Esophagus mucosa (tissue), 1 donor: ENCODE measurements around the gene PLAGL1. TPM values are rescaled to one million over a fixed set of nuclear protein-coding genes. Genes with fewer than 3 reads are reported as not detected.
"Not testable (repeated sequence)": the region's sequence is repeated elsewhere in the genome, so short reads cannot be mapped to it uniquely, and the experiment has no call there.

Experiments used
- ATAC-seq: fragments of 200-7000 bp; cut with Tn5 transposase; one replicate; pipeline ENCODE4 v1.9.1; 2020
- total RNA-seq: library from RNA; stranded (reverse); gene quantifications from one replicate; pipeline ENCODE4 v1.2.4, GENCODE V29; 2023
- donor health status: DM: yes; HTN: yes; CAD: no.

PLAGL1 gene
- total RNA-seq, 1 donor from 2014 or later: 17.9 TPM

DNA sequence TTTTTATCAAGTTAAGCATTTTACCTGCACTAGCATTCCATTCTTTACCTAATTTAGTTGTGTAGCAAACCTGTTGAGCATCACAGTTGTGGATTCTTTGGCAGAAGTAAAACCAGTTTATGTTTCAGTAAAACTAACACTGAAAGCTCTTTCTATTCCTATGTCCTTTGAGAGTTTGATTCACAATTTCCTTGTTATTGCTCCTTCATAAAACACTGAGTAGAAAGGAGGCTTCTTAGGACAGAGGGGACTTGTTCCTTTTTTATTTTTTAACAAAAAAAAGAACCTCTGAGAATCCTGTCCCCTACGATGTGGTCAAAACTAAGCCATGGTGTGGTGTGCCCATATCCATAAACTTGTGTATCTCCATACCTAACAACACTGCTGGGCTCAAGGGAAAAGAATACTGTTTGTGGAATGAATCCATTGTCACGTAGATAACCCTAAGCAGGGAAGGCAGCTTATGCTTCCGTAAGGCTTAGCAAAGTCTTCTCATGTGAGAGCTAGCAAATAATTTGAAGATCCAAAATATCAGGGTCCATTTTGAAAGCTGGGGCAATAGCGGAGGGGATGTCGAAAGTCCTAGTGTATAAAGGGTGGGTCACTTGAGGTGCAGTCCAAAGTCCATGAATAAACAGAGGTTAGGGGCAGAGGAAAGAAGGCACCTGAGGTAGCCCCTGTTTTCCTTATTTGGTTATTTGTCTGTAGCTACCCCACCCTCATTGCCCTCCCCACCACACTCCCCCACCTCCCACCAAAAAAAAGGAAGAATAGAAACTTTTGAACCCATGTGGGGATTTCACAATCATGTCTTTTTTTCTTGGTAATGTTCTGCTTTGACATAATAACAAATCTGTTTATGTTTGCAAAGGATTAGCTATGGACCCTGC is 71.0 kb downstream of the PLAGL1 start:
- ATAC-seq: no peak

DNA sequence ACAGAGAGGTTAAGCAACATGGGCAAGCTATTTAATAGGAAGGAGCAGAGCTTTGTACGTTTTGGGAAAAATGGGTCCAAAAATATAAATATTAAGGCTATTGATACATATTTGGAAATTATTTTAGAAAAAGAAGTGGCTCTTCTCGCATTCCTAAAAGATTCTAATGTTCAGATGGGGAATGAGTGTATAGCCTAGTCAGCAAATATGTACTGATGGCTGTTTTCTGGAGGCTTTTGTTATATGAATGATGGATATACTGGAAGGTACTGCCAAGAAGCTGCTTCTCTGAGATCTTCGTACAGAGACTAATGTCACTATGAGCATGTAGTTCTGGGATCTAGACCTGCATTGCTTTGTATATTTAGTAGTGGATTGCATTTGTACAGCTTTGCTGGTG is 71.7 kb downstream of the PLAGL1 start:
- no peak for ATAC-seq

DNA sequence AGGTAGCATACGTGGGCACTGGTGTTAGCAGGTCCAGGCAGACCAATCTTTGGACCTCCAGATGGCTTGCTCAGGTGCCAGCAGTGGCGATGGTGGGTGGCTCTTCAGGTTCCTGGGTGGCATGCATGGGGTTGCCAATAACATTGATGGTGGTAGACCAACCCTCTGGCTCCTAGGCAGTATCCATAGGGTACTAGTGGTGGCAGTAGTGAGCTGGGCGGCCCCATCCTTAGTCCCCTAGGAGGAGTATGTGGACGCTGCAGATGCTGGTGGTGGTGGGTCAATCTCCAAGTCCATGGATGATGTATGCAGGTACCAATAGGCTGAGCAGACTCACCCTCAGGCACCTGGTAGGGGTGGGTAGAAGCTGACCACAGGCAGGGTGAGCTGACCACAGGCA is 73.2 kb downstream of the PLAGL1 start:
- ATAC-seq: no peak

DNA sequence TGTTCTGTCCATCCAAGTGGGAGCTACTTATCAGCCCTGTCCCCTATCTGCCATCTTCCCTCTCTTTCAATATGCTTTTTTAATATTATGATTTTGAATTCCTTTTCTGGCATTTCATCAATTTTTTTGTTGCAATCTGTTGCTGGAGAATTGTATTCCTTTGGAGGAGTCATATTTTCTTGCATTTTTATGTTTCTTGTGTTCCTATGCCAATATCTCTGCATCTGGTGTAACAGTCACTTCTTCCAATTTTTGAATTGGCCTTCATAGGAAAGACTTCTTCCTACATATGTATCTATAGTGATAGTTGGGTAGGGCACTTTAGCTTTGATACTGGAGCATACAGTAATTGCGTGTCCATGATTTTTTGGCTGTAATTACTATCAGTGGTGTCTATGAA is 73.7 kb downstream of the PLAGL1 start:
- no peak for ATAC-seq

DNA sequence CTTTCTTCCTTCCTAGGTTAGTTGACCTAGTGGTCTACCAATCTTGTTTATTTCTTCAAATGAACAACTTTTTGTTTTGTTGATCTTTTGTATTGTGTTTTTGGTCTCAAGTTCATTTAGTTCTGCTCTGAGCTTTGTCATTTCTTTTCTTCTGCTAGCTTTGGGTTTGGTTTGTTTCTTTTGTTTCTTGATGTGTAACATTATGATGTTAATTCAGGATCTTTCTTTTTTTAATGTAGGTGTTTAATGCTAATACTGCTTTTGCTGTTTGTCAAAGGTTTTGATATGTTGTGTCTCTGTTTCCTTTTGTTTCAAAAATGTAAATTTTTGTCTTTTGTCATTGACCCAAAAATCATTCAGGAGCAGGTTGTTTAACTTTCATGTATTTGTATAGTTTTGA is 78.1 kb downstream of the PLAGL1 start:
- ATAC-seq: no peak

DNA sequence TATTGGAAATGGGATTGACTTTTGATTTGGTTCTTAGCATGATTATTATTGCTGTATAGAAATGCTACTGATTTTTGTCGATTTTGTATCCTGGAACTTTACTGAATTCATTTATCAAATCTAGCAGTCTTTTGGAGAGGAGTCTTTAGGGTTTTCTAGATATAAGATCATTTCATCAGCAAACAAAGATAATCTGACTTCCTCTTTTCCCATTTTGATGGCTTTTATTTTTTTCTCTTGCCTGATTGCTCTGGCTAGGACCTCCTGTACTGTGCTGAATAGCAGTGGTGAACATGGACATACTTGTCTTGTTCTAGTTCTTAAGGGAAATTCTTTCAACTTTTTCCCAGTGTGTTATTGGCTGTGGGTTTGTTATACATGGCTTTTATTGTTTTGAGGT is 79.2 kb downstream of the PLAGL1 start:
- ATAC-seq: no peak

DNA sequence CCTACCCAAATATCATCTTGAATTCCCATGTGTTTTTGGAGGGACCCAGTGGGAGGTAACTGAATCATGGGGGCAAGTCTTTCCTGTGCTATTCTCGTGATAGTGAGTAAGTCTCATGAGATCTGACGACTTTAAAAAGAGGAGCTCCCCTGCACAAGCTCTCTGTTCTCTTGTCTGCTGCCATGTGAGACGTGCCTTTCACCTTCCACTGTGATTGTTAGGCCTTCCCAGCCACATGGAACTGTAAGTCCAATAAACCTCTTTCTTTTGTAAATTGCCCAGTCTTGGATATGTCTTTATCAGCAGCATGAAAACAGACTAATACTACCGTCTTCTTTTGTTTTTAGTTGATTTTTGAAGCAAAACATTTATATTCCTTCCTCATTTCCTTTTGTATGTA is 91.0 kb downstream of the PLAGL1 start:
- ATAC-seq: not testable (repeated sequence)

DNA sequence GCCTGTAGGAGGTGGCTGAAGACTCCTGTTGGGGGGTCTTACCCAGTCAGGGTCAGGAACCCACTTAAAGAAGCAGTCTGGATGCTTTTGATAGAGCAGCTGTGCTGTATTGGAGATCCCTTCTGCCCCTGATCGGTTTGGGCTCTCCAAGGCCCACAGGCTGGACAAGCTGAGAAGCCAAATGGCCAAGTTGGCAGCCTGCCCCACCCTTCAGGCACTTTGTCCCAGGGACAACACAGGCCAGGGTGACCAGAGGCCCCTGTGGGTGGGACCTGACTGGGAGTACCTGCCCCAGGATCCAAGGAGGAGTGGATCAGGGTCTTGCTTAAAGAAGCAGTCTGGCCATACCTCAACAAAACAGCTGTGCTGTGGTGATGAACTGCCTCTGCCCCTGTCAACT is 95.4 kb downstream of the PLAGL1 start:
- ATAC-seq: no peak

DNA sequence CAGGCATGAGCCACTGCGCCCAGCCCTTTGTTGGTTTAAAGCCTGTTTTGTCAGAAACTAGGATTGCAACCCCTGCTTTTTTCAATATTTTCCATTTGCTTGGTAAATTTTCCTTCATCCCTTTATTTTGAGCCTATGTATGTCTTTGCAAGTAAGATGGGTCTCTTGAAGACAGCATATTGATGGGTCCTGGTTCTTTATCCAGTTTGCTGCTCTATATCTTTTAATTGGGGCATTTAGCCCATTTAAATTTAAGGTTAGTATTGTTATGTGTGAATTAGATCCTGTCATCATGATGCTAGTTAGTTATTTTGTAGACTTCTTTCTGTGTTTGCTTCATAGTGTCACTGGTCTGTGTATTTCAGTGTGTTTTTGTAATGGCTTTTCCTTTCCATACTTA is 97.0 kb downstream of the PLAGL1 start:
- ATAC-seq: no peak

DNA sequence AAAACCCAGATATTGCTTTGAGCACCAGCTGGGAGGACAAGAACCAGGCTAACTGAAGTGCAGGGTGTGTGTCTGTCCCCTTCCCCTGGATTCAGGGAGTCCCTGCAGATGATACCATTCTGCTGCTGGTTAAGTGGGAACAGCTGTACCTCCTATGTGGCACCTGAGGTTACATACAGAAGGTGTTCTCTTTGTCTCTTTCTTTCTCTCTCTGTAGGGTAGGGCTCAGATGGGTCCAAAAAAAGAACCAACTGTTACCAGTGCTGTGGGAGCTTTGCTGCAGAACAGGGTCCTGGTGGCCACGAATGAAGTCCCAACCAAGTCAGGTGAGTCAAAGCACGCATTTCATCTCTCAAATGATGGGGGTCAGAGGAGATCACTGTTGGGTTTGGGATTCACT is 105.2 kb downstream of the PLAGL1 start:
- ATAC-seq: no peak

DNA sequence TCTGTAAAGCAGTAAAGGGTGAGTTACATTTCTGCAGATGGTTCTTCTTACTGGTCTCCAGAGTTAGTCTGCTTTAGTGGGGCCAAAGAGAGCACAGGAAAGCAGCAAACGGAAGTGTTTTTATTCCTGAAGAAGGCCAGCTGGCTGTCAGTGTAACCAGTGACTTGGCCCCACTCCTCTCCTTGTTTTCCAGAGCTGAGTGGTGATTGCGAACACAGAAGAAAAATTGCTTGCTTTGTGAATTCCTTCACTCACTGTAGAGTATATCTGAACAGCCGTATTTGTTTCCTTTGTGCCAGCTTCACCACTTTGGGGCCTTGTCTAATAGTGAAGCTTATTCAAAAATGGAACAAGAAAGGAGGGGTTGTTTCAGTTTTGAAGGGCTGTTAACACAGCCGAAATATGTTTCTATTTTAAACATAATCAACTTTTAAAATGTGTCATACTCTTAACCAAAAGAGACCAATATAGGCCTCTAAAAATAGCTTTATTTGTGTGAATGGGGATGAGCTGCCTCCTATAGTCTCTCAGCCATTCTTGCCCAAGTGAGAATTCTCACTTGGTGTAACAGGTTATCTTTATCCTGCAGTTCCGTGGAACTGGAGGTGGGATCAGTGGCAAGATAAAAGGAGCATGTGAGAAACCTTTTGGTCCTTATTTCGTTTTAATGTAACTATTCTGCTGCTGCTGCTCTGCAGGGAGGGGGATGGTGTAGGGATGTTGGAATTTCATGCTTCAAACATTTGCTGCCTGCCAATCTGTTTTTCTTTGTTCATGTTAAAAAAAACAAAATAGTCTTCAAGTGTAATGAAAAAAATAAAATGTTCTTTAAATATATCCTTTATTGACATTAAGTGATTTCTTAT is 105.9 kb downstream of the PLAGL1 start:
- no peak for ATAC-seq

DNA sequence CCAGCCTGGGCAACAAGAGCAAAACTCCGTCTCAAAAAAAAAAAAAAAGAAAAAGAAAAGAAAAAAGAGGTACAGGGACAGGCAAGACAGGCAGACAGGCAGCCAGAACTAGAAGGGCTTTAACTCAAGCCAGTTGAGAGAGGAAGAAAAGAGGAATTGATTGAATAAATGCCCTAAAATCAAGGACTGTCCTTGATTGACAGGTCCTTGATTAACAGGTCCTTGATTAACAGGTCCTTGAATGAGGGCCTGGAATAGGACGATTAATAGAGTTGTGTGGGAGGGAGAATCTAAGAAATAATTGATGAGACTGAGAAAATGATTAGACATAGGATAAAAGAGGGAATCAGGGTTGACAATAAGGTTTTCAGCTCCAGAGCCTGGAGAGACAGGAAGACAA is 107.7 kb downstream of the PLAGL1 start:
- no peak for ATAC-seq

DNA sequence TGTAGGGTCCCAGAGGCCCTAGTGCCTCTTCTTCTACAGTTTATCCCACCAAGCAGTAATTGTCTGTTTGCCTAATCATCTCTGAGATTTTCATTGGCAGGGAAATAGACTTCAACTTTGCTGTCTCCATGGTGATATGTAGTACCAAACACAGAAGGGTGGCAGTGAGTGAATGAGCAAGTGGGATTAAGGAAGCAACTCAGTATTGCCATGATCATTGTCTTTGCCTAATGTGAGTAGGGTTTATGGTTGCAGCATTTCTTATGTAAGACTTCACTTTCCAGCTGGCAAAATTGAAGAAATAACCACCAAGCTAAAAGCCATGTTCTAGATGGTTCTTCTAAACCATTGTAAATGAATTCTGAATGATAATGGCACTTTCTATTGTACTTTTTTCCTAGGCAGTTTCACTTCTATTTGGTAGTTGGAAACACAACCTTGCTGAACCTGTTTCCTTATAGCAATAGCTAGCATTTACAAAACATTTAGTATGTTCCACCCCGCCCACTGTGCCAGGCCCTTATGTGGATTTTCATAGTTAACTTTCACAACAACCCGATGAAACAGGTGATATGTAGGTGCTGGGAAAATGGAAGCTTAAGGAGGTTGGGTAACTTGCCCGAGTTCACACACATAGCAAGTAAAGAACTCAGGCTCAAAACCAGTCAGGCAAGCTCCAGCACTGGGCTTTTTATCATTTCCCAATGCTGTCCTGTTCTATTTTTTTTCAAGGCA is 111.8 kb downstream of the PLAGL1 start:
- ATAC-seq: peak; percentile 98

DNA sequence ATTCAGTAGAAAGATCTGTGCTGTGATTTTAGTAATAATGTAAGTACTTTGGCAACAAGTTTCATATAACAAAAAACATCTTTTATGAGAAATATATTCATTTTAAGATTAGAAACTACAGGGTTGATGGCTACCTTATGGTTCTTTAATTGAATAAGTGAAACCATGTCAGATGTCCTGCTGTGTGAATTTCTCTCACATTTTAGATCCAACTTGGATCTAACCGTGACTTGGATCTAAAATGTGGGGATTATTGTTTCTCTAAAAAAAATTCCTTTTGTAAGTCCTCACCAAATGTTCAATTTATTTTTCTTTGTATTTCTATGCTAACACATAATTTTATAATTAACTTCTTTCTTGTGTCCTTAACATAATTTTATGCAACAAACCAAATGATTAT is 113.4 kb downstream of the PLAGL1 start:
- ATAC-seq: no peak

Other genes starting within 250 kb of the PLAGL1 start
- 14.4 TPM for gene LTV1, start 164.9 kb downstream of the PLAGL1 start, total RNA-seq
- not detected for gene ZC2HC1B, start 143.8 kb downstream of the PLAGL1 start, total RNA-seq
- 162 TPM for gene SF3B5, start 87.3 kb upstream of the PLAGL1 start, total RNA-seq
- 5.5 TPM for gene STX11, start 142.3 kb upstream of the PLAGL1 start, total RNA-seq